ENCODE results near the gene SPATS2. TPM values are rescaled to one million over a fixed set of nuclear protein-coding genes. Genes with fewer than 3 reads are reported as not detected.

SPATS2 gene
- total RNA-seq, 6 experiments from 2014 or later, result 33.4 to 64.4 (median 50.9) TPM

GRCh38 chr12:49458816-49459215 is 91.6 kb downstream of the SPATS2 start:
- H3K27me3 Mint-ChIP-seq (ENCODE audit: insufficient read depth), result peaks cover 6% of the 10 kb centered on the region; the same call in 1 of the 2 replicates
- no peaks in the 10 kb centered on the region for H3K9me3 Mint-ChIP-seq
- peaks cover 5% of the 10 kb centered on the region for H3K36me3 Mint-ChIP-seq (ENCODE audit: low read depth)
- no peak overlapping the region for H3K4me3 Mint-ChIP-seq
- TF ChIP-seq CTCF (IDR thresholded peaks at IDR 0.05), result no peak
- peaks cover 12% of the 10 kb centered on the region; the same call in 1 of the 2 replicates for H3K4me1 Mint-ChIP-seq (ENCODE audit: low read depth)
- H3K27ac Mint-ChIP-seq, result no peak overlapping the region
- no peak for DNase-seq

- no peak for DNase-seq
- Mint-ChIP-seq H3K27me3 (ENCODE audit: insufficient read depth) (peaks cover 6% of the 10 kb centered on the region; the same call in 1 of the 2 replicates), H3K27ac (no peak overlapping the region), H3K9me3 (no peaks in the 10 kb centered on the region), H3K36me3 (ENCODE audit: low read depth) (peaks cover 5% of the 10 kb centered on the region), H3K4me1 (ENCODE audit: low read depth) (no peaks in the 10 kb centered on the region), H3K4me3 (no peak overlapping the region)
- no peak for TF ChIP-seq CTCF (IDR thresholded peaks at IDR 0.05)
Measured at GRCh38 chr12:49461221-49461620, 94.0 kb downstream of the SPATS2 start.

- Mint-ChIP-seq H3K27me3 (ENCODE audit: insufficient read depth) (peaks cover 6% of the 10 kb centered on the region; the same call in 1 of the 2 replicates), H3K9me3 (no peaks in the 10 kb centered on the region), H3K4me1 (ENCODE audit: low read depth) (no peaks in the 10 kb centered on the region), H3K36me3 (ENCODE audit: low read depth) (peaks cover 5% of the 10 kb centered on the region), H3K27ac (no peak overlapping the region), H3K4me3 (no peak overlapping the region)
- no peak for DNase-seq
- no peak for TF ChIP-seq CTCF (IDR thresholded peaks at IDR 0.05)
Measured at GRCh38 chr12:49462083-49462744, 95.0 kb downstream of the SPATS2 start.

GRCh38 chr12:49465132-49465531 is 97.9 kb downstream of the SPATS2 start:
- H3K9me3 Mint-ChIP-seq, result no peaks in the 10 kb centered on the region
- no peak for DNase-seq
- no peak overlapping the region for H3K4me3 Mint-ChIP-seq
- H3K27me3 Mint-ChIP-seq (ENCODE audit: insufficient read depth), result peaks cover 6% of the 10 kb centered on the region; the same call in 1 of the 2 replicates
- TF ChIP-seq CTCF (IDR thresholded peaks at IDR 0.05), result no peak
- no peaks in the 10 kb centered on the region for H3K4me1 Mint-ChIP-seq (ENCODE audit: low read depth)
- peaks cover 5% of the 10 kb centered on the region for H3K36me3 Mint-ChIP-seq (ENCODE audit: low read depth)
- no peak overlapping the region for H3K27ac Mint-ChIP-seq

GRCh38 chr12:49470986-49471385 is 103.7 kb downstream of the SPATS2 start:
- H3K27me3 Mint-ChIP-seq (ENCODE audit: insufficient read depth), result no peaks in the 10 kb centered on the region
- no peak for TF ChIP-seq CTCF (IDR thresholded peaks at IDR 0.05)
- H3K36me3 Mint-ChIP-seq (ENCODE audit: low read depth), result peaks cover 5% of the 10 kb centered on the region; the same call in 1 of the 2 replicates
- H3K9me3 Mint-ChIP-seq, result no peaks in the 10 kb centered on the region
- no peak overlapping the region for H3K4me3 Mint-ChIP-seq
- peak; percentile 4 for DNase-seq
- peaks cover 11% of the 10 kb centered on the region for H3K4me1 Mint-ChIP-seq (ENCODE audit: low read depth)
- peak overlapping the region; percentile 4; the same call in 1 of the 2 replicates for H3K27ac Mint-ChIP-seq
